Bronchial epithelial cell (primary cell): ENCODE data around the gene PRR14L. TPM values are rescaled to one million over a fixed set of nuclear protein-coding genes. Genes with fewer than 3 reads are reported as not detected.

ENCODE experiments used
- DNase-seq: peaks from one replicate; pipeline ENCODE4 v3.0.0-alpha.2; 2010; ENCODE audit warnings: low read depth
- FAIRE-seq: peaks from 2 replicates; lab custom pipeline; 2011; peaks lifted over from hg19 to GRCh38; lab: Jason Lieb, UNC
- H3K27me3 ChIP-seq: 2 replicates; pipeline ENCODE4 v1.5.1; 2011; ENCODE audit warnings: low read length; ENCODE audit not compliant: control insufficient read depth, insufficient read depth
- H3K36me3 ChIP-seq: 2 replicates; pipeline ENCODE4 v1.5.1; 2011; ENCODE audit warnings: low read length; ENCODE audit not compliant: control insufficient read depth, insufficient read depth
- H3K4me3 ChIP-seq: 2 replicates; pipeline ENCODE4 v1.5.1; 2011; ENCODE audit warnings: mild to moderate bottlenecking, low read depth, low read length, control low read depth
- total RNA-seq: library from RNA; depleted of rRNA; stranded (reverse); fragments of >200 nt; gene quantifications from 2 replicates; pipeline ENCODE4 v1.2.1, GENCODE V29; 2014
- TF ChIP-seq, protein P1 (sequence below): IDR thresholded peaks from 2 replicates; pipeline ENCODE4 v1.5.1; 2011; ENCODE audit warnings: mild to moderate bottlenecking, moderate library complexity, low read length, control low read depth, inconsistent platforms; ENCODE audit not compliant: insufficient read depth, severe bottlenecking

PRR14L gene
- total RNA-seq, 1 donor from 2014 or later: 17.4 TPM

DNA sequence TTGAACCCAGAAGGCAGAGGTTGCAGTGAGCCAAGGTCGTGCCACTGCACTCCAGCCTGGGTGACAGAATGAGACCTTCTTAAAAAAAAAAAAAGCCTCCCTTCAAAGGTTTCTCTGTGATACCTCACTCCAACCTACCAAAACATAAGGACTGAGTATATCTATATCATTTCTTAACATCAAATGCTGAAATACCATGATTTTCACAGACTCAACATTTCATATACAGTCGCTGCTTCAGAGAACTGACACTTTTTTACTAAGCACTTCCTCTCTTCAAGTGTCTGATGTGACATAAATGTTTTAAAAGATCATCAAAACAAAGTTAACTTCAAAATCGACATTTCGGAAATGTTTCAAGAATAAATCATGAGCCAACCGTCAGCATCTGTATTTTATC is 12.0 kb downstream of the PRR14L start:
- FAIRE-seq: no peak
- no peak for DNase-seq
- Histone ChIP-seq H3K4me3 (no peak overlapping the region), H3K36me3 (peaks cover 7% of the 10 kb centered on the region), H3K27me3 (no peaks in the 10 kb centered on the region)
- TF ChIP-seq, protein P1, sequence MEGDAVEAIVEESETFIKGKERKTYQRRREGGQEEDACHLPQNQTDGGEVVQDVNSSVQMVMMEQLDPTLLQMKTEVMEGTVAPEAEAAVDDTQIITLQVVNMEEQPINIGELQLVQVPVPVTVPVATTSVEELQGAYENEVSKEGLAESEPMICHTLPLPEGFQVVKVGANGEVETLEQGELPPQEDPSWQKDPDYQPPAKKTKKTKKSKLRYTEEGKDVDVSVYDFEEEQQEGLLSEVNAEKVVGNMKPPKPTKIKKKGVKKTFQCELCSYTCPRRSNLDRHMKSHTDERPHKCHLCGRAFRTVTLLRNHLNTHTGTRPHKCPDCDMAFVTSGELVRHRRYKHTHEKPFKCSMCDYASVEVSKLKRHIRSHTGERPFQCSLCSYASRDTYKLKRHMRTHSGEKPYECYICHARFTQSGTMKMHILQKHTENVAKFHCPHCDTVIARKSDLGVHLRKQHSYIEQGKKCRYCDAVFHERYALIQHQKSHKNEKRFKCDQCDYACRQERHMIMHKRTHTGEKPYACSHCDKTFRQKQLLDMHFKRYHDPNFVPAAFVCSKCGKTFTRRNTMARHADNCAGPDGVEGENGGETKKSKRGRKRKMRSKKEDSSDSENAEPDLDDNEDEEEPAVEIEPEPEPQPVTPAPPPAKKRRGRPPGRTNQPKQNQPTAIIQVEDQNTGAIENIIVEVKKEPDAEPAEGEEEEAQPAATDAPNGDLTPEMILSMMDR: no peak

DNA sequence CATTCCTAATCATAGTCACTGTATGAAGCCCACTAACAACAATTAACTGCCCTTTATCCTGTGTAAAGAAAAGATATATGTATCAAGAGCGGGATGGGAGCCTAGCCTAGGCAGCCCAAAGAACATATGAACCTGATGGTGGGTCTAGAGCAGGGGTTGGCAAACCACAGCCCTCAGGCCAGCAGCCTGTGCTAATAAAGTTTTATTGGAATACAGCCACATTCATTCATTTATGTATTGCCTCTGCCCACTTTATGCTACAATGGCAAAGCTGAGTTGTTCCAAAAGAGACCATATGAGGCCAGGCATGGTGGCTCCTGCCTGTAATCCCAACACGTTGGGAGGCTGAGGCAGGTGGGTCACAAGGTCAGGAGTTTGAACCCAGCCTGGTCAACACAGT is 13.5 kb downstream of the PRR14L start:
- H3K4me3 ChIP-seq: no peak overlapping the region
- no peaks in the 10 kb centered on the region for H3K27me3 ChIP-seq
- no peak for FAIRE-seq
- peaks cover 7% of the 10 kb centered on the region for H3K36me3 ChIP-seq
- TF ChIP-seq, protein P1: no peak
- no peak for DNase-seq

DNA sequence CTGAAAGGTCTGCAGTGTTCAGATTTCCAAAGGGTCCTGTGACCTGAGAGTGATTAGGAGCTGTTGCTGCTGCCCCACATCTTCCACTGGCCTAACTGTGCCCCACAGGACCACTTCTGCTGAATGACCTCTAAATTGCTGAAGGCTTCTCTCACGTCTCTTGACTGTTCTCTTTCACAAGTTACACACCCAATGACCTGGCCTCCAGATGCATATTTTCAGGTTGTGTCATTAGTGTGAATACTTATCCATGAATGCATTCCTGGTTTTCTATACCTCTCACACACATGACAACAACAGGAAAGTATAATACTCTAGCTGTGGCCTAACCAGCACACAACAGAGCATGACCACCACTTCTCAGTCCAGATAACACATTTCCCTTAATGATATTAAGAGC is 15.4 kb downstream of the PRR14L start:
- FAIRE-seq: peak; percentile 7
- Histone ChIP-seq H3K36me3 (peaks cover 7% of the 10 kb centered on the region), H3K4me3 (no peak overlapping the region), H3K27me3 (no peaks in the 10 kb centered on the region)
- peak; percentile 90 for DNase-seq
- TF ChIP-seq, protein P1: no peak

DNA sequence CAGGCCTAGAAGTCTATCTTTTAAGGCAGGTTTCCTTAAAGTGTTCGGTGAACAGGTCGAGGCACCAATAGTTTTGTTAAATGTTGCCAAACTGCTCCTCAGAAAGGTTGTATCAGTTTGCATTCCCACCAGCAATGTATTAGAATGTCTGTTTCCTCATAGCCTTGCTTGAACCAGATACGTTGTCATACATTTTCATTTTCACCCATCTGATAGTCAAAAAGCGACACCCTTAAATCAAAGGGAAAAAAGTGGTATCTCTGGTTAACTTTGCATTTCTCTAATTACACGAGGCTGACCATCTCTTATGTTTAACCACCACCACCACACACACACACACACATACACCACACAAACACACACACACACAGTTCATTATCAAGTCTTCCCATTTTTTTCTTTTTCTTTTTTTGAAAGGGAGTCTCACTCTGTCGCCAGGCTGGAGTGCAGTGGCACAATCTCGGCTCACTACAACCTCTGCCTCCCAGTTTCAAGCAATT is 16.3 kb downstream of the PRR14L start:
- Histone ChIP-seq H3K4me3 (no peak overlapping the region), H3K27me3 (no peaks in the 10 kb centered on the region), H3K36me3 (peaks cover 6% of the 10 kb centered on the region)
- peak; percentile 68 for FAIRE-seq
- DNase-seq: no peak
- TF ChIP-seq, protein P1: no peak

DNA sequence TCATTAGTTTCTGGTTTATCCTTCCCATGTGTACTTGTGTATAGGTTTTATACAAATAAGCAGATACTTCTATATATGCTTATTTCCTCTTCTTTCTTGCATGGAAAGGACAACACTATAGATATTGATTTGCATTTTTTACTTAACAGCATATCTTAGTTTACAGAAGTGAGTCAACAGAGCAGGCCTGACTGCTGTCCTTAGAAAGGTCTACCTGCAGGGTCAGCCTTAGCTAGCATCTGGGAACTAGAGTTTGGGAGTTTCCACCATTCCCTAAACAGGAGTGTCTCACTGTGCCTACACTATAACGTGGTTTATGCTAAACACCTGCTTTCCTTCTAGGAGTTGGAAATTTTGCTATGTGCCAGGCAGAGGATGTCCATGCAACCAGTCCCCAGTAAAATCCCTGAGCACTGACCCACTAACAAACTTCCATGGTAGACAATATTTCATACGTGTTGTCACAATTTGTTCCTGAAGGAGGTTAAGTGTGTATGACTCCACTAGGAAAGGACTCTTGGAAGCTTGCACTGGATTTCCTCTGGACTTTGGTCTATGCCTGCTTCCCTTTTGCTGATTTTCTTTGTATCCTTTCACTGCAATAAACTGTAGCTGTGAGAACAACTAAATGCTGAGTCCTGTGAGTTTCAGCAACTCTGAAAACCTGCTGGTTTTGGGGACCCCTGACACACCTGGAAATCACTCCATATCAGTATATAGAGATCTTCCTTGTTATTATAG is 17.7 kb downstream of the PRR14L start:
- DNase-seq (no peak), FAIRE-seq (no peak)
- no peaks in the 10 kb centered on the region for H3K27me3 ChIP-seq
- TF ChIP-seq, protein P1: no peak
- H3K36me3 ChIP-seq: peaks cover 2% of the 10 kb centered on the region
- H3K4me3 ChIP-seq: no peak overlapping the region
